ENCODE measurements around the gene NR2F6. TPM values are rescaled to one million over a fixed set of nuclear protein-coding genes. Genes with fewer than 3 reads are reported as not detected.

NR2F6 gene
- total and polyA plus RNA-seq, 2 of the 4 experiments (the other 2 are of a cell fraction) = 8.4 to 20.5 TPM

GRCh38 chr19:17246681-17247425 lies 1.1 kb upstream of the NR2F6 start:
- peak overlapping the region; percentile 0; the same call in 1 of the 2 replicates for H3K18ac ChIP-seq (ENCODE audit: low read depth, low read length)
- peak overlapping the region; percentile 97 for H3K27ac ChIP-seq (ENCODE audit: insufficient read depth, low read length)
- no TSS peak for BruUV-seq (replicated peaks)
- CTCF ChIA-PET = no interaction called here
- ATAC-seq (ENCODE audit: low read depth) = peak; percentile 1
- peaks cover 19% of the 10 kb centered on the region for H4K20me1 ChIP-seq (ENCODE audit: insufficient read depth, low read length)
- peak overlapping the region; percentile 6 for H4K5ac ChIP-seq (ENCODE audit: low read depth, low read length)
- H3K23ac ChIP-seq (ENCODE audit: low read depth, low read length) = peak overlapping the region; percentile 66
- in situ Hi-C loops (cut with MboI; ENCODE audit: low sequenced_read_pairs) (no loop called here), dilution Hi-C loops (cut with HindIII; ENCODE audit: low sequenced_read_pairs, unreplicated experiment) (no loop called here), intact Hi-C loops (cut with micrococcal nuclease) (no loop called here)
- peaks cover 5 to 32% of the 10 kb centered on the region in 2 experiments for H3K79me1 ChIP-seq (ENCODE audit: low read depth in 1 of 2, low read length in 2 of 2)
- H2BK15ac ChIP-seq (ENCODE audit: low read depth, low read length) = 0 out of 3 replicates have a peak overlapping the region, but pooled peaks have one; percentile 32
- H3K9ac ChIP-seq (ENCODE audit: low read depth, low read length) = peak overlapping the region; percentile 22; the same call in 1 of the 2 replicates
- H3K14ac ChIP-seq (replicated peaks; ENCODE audit: low read depth, low read length) = 0 out of 2 replicates have a peak overlapping the region, but pooled peaks have one; percentile 35
- H3K4me3 ChIP-seq (ENCODE audit: insufficient read depth, low read depth, low read length) = no peak overlapping the region
- H3K9me3 ChIP-seq (ENCODE audit: control insufficient read depth, insufficient read depth, low read length) = no peaks in the 10 kb centered on the region
- H2AFZ ChIP-seq (replicated peaks; ENCODE audit: low read length, poor library complexity) = peak overlapping the region; percentile 100
- H4K8ac ChIP-seq (ENCODE audit: low read depth in 2 of 2, low read length in 2 of 2) = peak overlapping the region; percentile 91 to 94; a peak in 2 of 4 replicates
- WGBS, 2 experiments (ENCODE audit: extremely low coverage in 2 of 2, insufficient read length in 1 of 2) = 13% methylated on average over 6 of the region's 21 CpGs; no CpG with 5 or more reads in 1 of the 2 experiments
- TF ChIP-seq RCOR1 (IDR thresholded peaks at IDR 0.05; ENCODE audit: insufficient replicate concordance, low read length) (peak; percentile 72), RFX5 (IDR thresholded peaks at IDR 0.05; ENCODE audit: low read depth, low read length) (no peak)
- H4K91ac ChIP-seq (ENCODE audit: insufficient read depth, low read depth, low read length) = peak overlapping the region; percentile 82
- POLR2A ChIA-PET (ENCODE audit: unreplicated experiment) = no interaction called here
- H3K9me1 ChIP-seq (ENCODE audit: insufficient read depth, low read length) = 0 out of 2 replicates have a peak, but pooled peaks cover 5% of the 10 kb centered on the region
- H3K56ac ChIP-seq (ENCODE audit: extremely low read depth, insufficient read depth, low read length) = peak overlapping the region; percentile 72
- peak overlapping the region; percentile 98; the same call in 1 of the 2 replicates for H2AK5ac ChIP-seq (ENCODE audit: low read depth, low read length)
- peak overlapping the region; percentile 93 for H2BK5ac ChIP-seq (ENCODE audit: low read depth, low read length, poor library complexity, severe bottlenecking)
- peak overlapping the region; percentile 93 for H3K4me2 ChIP-seq (ENCODE audit: low read depth, low read length)
- peak overlapping the region; percentile 95 for H3K4ac ChIP-seq (ENCODE audit: low read depth, low read length)
- H2BK20ac ChIP-seq (ENCODE audit: low read depth, low read length) = peak overlapping the region; percentile 63; the same call in 1 of the 2 replicates
- H3K4me1 ChIP-seq (ENCODE audit: control insufficient read depth, insufficient read depth, low read length) = peaks cover 10% of the 10 kb centered on the region
- DNase-seq = peak; percentile 23
- no peaks in the 10 kb centered on the region for H3K36me3 ChIP-seq (ENCODE audit: control insufficient read depth, insufficient read depth, low read length)
- peak overlapping the region; percentile 90 for H2BK120ac ChIP-seq (ENCODE audit: low read depth, low read length)
- H2AK9ac ChIP-seq (replicated peaks; ENCODE audit: low read depth, low read length, poor library complexity) = peak overlapping the region; percentile 99
- no peaks in the 10 kb centered on the region for H3K27me3 ChIP-seq (ENCODE audit: control insufficient read depth, insufficient read depth, low read length)

Data from IMR-90 (cell line).